Measurements from ENCODE around the gene AP3B1.

DNA sequence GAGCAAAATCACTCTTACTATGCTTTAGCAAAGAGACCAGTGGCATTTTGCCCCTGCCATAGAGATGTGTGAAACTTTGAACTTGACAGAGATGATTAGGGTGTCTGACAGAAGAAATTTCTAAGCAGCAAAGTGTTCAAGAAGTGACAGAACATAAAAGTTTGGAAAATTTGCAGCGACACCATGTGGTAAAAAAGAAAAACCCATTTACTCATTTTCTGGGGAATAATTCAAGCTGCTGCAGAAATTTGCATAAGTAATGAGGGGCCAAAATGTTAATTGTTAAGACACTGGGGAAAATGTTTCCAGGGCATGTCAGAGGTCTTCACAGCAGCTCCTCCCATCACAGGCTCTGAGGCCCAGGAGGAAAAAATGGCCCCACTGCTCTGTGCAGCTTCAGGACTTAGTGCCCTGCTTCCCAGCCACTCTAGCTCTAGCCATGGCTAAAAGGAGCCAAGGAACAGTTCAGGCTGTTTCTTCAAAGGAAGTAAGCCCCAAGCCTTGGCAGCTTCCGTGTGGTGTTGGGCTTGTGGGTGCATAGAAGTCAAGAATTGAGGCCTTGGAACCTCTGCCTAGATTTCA, 6.1 kb upstream of the AP3B1 start:
- no peak for TF ChIP-seq EZH2 (IDR thresholded peaks at IDR 0.05; ENCODE audit: borderline replicate concordance, low read length)
- TF ChIP-seq, protein P1, sequence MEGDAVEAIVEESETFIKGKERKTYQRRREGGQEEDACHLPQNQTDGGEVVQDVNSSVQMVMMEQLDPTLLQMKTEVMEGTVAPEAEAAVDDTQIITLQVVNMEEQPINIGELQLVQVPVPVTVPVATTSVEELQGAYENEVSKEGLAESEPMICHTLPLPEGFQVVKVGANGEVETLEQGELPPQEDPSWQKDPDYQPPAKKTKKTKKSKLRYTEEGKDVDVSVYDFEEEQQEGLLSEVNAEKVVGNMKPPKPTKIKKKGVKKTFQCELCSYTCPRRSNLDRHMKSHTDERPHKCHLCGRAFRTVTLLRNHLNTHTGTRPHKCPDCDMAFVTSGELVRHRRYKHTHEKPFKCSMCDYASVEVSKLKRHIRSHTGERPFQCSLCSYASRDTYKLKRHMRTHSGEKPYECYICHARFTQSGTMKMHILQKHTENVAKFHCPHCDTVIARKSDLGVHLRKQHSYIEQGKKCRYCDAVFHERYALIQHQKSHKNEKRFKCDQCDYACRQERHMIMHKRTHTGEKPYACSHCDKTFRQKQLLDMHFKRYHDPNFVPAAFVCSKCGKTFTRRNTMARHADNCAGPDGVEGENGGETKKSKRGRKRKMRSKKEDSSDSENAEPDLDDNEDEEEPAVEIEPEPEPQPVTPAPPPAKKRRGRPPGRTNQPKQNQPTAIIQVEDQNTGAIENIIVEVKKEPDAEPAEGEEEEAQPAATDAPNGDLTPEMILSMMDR (IDR thresholded peaks at IDR 0.05; ENCODE audit: low read length), result peak; percentile 52; the same call in 1 of the 2 replicates

Data from OCI-LY1 (cell line).